SU-DHL-6 (cell line): Measurements from ENCODE around the gene CHRM1.

Source experiments
- EZH2phosphoT487 ChIP-seq: fragments of 200-600 bp; sonication (generic), shearing (Covaris generic); conservative IDR thresholded peaks from 2 replicates; pipeline ENCODE4 v1.6.1; 2018; ENCODE audit warnings: mild to moderate bottlenecking, antibody characterized with exemption, low read length, moderate library complexity, mixed read lengths
- TF ChIP-seq, protein P1 (sequence below): fragments of 200-600 bp; sonication (generic); IDR thresholded peaks from one replicate; pipeline ENCODE4 v1.5.1; 2017; ENCODE audit warnings: antibody characterized with exemption, mild to moderate bottlenecking, low read length, moderate library complexity; ENCODE audit not compliant: insufficient read depth, poor library complexity, severe bottlenecking

DNA sequence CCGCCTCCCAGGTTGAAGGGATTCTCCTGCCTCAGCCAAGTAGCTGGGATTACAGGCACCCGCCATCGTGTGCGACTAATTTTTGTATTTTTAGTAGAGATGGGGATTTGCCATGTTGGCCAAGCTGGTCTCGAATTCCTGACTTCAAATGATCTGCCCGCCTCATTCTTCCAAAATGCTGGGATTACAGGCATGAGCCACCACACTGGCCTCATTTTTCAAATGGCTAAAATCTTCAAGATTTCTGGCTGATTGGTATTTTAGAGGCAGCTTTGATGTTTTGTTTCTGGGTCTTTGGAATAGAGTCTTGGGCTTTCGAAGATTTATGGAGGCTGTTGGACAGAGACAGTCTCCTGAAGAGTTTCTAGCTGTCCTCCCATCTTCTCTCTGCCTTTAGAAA, 46.3 kb downstream of the CHRM1 start:
- TF ChIP-seq, protein P1, sequence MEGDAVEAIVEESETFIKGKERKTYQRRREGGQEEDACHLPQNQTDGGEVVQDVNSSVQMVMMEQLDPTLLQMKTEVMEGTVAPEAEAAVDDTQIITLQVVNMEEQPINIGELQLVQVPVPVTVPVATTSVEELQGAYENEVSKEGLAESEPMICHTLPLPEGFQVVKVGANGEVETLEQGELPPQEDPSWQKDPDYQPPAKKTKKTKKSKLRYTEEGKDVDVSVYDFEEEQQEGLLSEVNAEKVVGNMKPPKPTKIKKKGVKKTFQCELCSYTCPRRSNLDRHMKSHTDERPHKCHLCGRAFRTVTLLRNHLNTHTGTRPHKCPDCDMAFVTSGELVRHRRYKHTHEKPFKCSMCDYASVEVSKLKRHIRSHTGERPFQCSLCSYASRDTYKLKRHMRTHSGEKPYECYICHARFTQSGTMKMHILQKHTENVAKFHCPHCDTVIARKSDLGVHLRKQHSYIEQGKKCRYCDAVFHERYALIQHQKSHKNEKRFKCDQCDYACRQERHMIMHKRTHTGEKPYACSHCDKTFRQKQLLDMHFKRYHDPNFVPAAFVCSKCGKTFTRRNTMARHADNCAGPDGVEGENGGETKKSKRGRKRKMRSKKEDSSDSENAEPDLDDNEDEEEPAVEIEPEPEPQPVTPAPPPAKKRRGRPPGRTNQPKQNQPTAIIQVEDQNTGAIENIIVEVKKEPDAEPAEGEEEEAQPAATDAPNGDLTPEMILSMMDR: no peak
- no peak for TF ChIP-seq EZH2phosphoT487
